GM20000 (cell line): ENCODE measurements around the gene GALC.

Experiments
- DNase-seq: peaks from one replicate; pipeline ENCODE4 v3.0.0; 2012; ENCODE audit warnings: low spot score
- CTCF ChIP-seq: IDR thresholded peaks from 2 replicates; pipeline ENCODE4 v1.5.1; 2012; ENCODE audit warnings: mild to moderate bottlenecking, control low read depth; ENCODE audit errors: extremely low read depth, missing control alignments

The GALC gene

GRCh38 chr14:87960013-87960787 lies 32.8 kb downstream of the GALC start:
- TF ChIP-seq CTCF: no peak
- DNase-seq: no peak

GRCh38 chr14:87955501-87955900 lies 37.5 kb downstream of the GALC start:
- TF ChIP-seq CTCF: no peak
- DNase-seq: no peak

GRCh38 chr14:87952307-87953094 lies 40.5 kb downstream of the GALC start:
- TF ChIP-seq CTCF: no peak
- peak; percentile 7 for DNase-seq

- TF ChIP-seq CTCF: no peak
- DNase-seq: peak; percentile 8
Observed at GRCh38 chr14:87944987-87945604, 47.9 kb downstream of the GALC start.

- no peak for TF ChIP-seq CTCF
- no peak for DNase-seq
Observed at GRCh38 chr14:87940894-87941293, 52.1 kb downstream of the GALC start.

DNA sequence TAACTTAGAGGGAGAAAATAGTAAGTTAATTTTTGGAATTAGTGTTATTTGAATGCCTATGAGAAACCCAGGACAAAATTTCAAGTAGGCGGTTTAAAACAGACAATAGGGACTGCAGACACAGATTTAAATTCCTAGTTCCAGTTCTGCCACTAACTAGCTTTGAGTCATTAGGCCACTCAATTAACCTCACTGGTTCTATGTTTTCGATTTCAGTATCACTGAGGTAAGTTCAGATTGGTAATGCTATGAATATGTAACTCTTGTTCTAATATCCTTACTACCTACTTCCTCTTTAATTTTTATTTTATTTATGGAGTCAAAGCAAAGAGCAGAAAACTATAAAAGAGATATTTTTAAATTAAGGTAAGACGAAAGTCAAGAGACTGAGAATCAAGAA lies 52.6 kb downstream of the GALC start:
- TF ChIP-seq CTCF: no peak
- DNase-seq: peak; percentile 16

GRCh38 chr14:87935886-87936285 lies 57.1 kb downstream of the GALC start:
- TF ChIP-seq CTCF: no peak
- no peak for DNase-seq
